RWPE2 (cell line): ENCODE data around the gene CORO2B.

ENCODE experiments used
- ATAC-seq: fragments of 200-7000 bp; cut with Tn5 transposase; 3 replicates; pipeline ENCODE4 v1.9.1; 2021; ENCODE audit warnings: low read depth
- DNase-seq: peaks from one replicate; pipeline ENCODE4 v3.0.0-alpha.2; 2020; ENCODE audit warnings: low spot score
- H3K27ac ChIP-seq: fragments of 450-650 bp; 2 replicates; pipeline ENCODE4 v1.5.1; 2017; ENCODE audit warnings: mild to moderate bottlenecking; ENCODE audit not compliant: poor library complexity, severe bottlenecking
- H3K27me3 ChIP-seq: fragments of 250-450 bp; sonication (Bioruptor Pico); 2 replicates; pipeline ENCODE4 v1.5.1; 2021; ENCODE audit warnings: mild to moderate bottlenecking, moderate library complexity; ENCODE audit not compliant: insufficient read depth, poor library complexity, severe bottlenecking
- H3K36me3 ChIP-seq: fragments of 250-450 bp; sonication (Bioruptor Pico); 2 replicates; pipeline ENCODE4 v1.5.1; 2020; ENCODE audit warnings: low read depth, mild to moderate bottlenecking, moderate library complexity
- H3K4me1 ChIP-seq: fragments of 250-450 bp; sonication (Bioruptor Pico); 2 replicates; pipeline ENCODE4 v1.5.1; 2021; ENCODE audit warnings: mild to moderate bottlenecking, moderate library complexity; ENCODE audit not compliant: insufficient read depth, poor library complexity, severe bottlenecking
- H3K4me3 ChIP-seq: fragments of 250-450 bp; sonication (Bioruptor Pico); 2 replicates; pipeline ENCODE4 v1.5.1; 2021; ENCODE audit warnings: mild to moderate bottlenecking, moderate library complexity; ENCODE audit not compliant: severe bottlenecking
- H3K9me3 ChIP-seq: fragments of 250-450 bp; sonication (Bioruptor Pico); 2 replicates; pipeline ENCODE4 v1.5.1; 2021; ENCODE audit warnings: mild to moderate bottlenecking, moderate library complexity; ENCODE audit not compliant: severe bottlenecking
- TF ChIP-seq, protein P1 (sequence below): fragments of 450-650 bp; IDR thresholded peaks from one replicate; pipeline ENCODE4 v1.5.1; 2017; ENCODE audit warnings: mild to moderate bottlenecking, moderate library complexity; ENCODE audit not compliant: poor library complexity, severe bottlenecking

Gene CORO2B

DNA sequence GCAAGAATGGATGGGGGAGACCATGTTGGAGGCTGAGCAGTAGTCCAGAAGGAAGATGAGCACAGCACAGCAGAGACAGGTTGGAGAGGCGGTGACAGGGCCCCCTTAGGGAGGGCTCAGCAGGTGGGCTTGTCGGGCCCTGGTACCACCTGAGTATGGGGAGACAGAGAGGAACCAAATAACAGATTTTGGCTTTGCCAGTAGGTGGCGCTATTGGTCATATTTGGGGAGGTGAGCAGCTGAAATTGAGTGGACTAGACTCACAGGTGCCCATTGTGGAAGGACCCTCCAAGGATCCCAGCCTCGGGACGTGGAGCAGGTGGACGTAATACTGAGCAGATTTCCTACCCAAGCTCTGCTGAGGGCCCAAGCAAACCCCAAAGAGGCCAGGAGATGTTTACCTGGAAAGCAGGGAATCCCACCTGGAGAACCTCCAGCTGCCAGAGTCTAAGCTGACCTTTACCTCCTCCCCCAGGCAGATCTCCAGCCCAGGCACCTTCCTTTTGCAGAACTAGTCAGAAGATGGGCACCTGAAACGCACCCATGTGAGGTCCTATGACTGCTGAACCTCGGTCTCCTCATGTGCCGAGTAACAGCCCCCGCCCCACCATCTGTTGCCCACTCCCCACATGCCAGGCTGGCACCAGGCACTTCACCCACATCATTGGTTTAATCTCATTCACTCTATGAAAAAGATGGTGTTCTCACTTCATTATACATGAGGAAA, 24.6 kb upstream of the CORO2B start:
- ATAC-seq (peak; percentile 50), DNase-seq (peak; percentile 84)
- H3K36me3 ChIP-seq: no peaks in the 10 kb centered on the region

DNA sequence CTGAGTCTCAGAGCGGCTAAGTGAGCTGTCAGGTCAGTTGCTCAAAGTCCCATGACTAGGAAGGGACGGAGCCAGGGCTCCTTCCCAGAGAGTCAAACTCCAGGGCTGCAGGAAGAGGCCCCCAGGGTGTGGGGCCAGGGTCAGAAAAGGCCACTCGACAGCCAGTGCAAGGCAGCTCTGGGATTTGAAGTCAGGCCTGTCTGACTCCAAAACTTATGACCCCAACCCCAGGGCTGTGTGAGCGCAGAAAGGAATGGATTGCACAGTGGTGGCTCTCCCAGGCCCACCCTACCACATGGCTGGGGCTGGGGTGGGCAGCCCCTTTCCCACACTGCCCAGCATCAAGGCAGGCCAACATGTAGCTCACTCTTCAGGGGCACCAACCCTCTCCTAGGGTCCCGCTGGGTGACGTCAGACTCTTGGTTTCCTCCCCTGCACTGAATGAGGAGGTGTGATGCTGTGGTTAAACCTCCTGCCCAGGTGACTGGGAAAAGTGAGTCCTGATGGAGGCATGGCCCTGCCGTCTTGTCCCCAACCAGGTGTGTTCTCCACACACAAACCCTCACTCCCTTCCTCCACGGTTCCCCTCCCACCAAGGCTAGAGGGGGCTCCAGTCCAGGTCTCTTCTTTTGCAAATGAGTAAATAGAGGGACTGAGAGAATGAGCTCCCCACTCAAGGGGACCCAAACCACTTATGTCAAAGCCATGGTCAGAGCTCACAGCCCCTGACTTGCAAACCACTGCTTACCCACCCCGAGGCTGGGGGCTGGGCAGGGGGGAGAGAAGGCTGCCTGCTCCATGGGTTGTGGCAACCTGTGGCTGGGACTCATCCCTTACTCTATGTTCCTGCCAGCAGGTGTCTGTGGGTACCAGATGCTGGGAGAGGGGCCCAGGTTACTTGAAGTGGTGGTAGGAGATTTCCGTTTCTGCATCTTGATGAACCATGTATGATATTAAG, 23.8 kb upstream of the CORO2B start:
- no peaks in the 10 kb centered on the region for H3K36me3 ChIP-seq
- no peak overlapping the region for H3K27ac ChIP-seq
- H3K9me3 ChIP-seq: no peaks in the 10 kb centered on the region
- TF ChIP-seq, protein P1, sequence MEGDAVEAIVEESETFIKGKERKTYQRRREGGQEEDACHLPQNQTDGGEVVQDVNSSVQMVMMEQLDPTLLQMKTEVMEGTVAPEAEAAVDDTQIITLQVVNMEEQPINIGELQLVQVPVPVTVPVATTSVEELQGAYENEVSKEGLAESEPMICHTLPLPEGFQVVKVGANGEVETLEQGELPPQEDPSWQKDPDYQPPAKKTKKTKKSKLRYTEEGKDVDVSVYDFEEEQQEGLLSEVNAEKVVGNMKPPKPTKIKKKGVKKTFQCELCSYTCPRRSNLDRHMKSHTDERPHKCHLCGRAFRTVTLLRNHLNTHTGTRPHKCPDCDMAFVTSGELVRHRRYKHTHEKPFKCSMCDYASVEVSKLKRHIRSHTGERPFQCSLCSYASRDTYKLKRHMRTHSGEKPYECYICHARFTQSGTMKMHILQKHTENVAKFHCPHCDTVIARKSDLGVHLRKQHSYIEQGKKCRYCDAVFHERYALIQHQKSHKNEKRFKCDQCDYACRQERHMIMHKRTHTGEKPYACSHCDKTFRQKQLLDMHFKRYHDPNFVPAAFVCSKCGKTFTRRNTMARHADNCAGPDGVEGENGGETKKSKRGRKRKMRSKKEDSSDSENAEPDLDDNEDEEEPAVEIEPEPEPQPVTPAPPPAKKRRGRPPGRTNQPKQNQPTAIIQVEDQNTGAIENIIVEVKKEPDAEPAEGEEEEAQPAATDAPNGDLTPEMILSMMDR: no peak
- DNase-seq (no peak), ATAC-seq (no peak)
- H3K27me3 ChIP-seq: no peaks in the 10 kb centered on the region
- no peaks in the 10 kb centered on the region for H3K4me1 ChIP-seq
- H3K4me3 ChIP-seq: no peak overlapping the region

More for the DNA sequence above, 24.6 kb upstream of the CORO2B start:
- no peaks in the 10 kb centered on the region for H3K27me3 ChIP-seq
- H3K27ac ChIP-seq: no peak overlapping the region
- no peak overlapping the region for H3K4me3 ChIP-seq
- no peaks in the 10 kb centered on the region for H3K9me3 ChIP-seq
- TF ChIP-seq, protein P1: peak; percentile 96
- H3K4me1 ChIP-seq: no peaks in the 10 kb centered on the region

DNA sequence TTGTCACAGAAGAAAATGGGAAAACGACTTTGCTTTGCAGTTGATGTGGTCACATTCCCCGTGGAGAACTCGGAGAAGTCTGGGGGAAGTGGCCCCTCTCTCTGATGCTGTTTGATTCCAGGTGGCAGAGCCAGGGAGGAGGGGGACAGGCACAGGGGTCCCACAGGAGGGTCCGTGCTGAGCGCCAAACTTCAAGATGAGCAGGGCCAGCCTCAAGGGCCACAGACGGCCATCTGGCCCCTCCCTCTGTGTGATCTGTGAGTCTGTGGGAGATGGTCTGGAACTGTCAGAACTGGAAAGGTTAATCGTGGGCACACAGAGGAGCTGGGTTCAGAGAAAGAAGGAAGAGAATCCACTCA, 23.1 kb upstream of the CORO2B start:
- Histone ChIP-seq H3K4me1 (no peaks in the 10 kb centered on the region), H3K9me3 (no peaks in the 10 kb centered on the region), H3K27ac (no peak overlapping the region), H3K36me3 (no peaks in the 10 kb centered on the region), H3K4me3 (no peak overlapping the region), H3K27me3 (no peaks in the 10 kb centered on the region)
- TF ChIP-seq, protein P1: no peak
- ATAC-seq (no peak), DNase-seq (no peak)

DNA sequence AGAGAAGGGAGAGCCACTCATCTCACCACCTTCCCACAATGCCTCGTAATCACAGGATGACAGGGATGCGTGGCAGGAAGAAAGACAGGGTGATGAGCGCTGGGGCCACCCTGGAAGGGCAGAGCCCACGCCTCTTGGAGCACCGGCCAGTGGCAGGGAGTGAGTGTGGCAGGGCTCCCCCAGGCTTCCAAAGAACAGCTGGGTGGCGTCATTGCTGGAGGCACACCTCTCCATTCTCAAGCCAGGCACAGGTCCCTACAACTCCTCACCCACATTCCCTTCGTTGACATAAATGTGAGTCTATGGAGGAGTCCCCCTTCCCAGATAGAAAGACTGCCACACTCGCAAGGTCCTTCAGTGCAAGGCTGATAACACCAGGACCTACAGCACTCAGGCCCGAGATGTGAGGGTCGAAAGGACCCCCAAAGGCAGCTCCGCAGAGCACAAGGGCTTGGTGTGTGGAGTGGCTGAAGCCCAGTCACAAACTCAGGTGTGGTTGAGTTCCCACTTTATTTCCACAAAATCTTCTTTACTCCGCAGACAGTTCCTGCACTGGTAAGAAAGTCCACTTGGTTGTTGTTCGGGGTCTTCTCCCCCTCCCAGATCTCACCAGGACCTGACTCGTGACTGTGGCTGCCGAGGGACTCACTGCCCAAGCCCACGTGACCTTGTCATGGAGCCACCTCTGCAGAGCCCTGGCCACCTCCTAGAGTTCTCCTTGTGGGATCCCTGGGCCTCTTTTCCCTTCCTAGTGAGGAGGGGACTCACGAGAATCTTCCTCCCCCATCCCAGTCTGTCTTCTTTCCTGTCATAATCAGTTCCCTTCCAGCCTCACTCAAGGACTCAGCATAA, 22.4 kb upstream of the CORO2B start:
- no peak overlapping the region for H3K27ac ChIP-seq
- DNase-seq (peak; percentile 59), ATAC-seq (no peak)
- no peak overlapping the region for H3K4me3 ChIP-seq
- no peaks in the 10 kb centered on the region for H3K27me3 ChIP-seq
- no peaks in the 10 kb centered on the region for H3K9me3 ChIP-seq
- H3K36me3 ChIP-seq: no peaks in the 10 kb centered on the region
- TF ChIP-seq, protein P1: no peak
- no peaks in the 10 kb centered on the region for H3K4me1 ChIP-seq
